ENCODE data around the gene SLFN11.
"Not testable (repeated sequence)": the region's sequence is repeated elsewhere in the genome, so short reads cannot be mapped to it uniquely, and the experiment has no call there.

Gene SLFN11
- total RNA-seq: 82.2 to 178 (median 139) reads per million in 4 experiments

- DNase-seq: peak; percentile 85
Observed at GRCh38 chr17:35373534-35373983, at the start of gene SLFN11. Gene SLFN11 (minus strand): TSS chr17:35373621. CDS start chr17:35363807, 9,814 bp downstream.

- DNase-seq: not testable (repeated sequence)
Observed at GRCh38 chr17:35421069-35421468, 47.6 kb upstream of the SLFN11 start.

GRCh38 chr17:35416659-35417058 lies 43.2 kb upstream of the SLFN11 start:
- DNase-seq: no peak

GRCh38 chr17:35414707-35415106 lies 41.3 kb upstream of the SLFN11 start:
- not testable (repeated sequence) for DNase-seq

GRCh38 chr17:35414247-35414646 lies 40.8 kb upstream of the SLFN11 start:
- no peak for DNase-seq

GRCh38 chr17:35407531-35407930 lies 34.1 kb upstream of the SLFN11 start:
- no peak for DNase-seq

GRCh38 chr17:35406568-35406967 lies 33.1 kb upstream of the SLFN11 start:
- DNase-seq: no peak

GRCh38 chr17:35404360-35404759 lies 30.9 kb upstream of the SLFN11 start:
- no peak for DNase-seq

GRCh38 chr17:35393783-35394182 lies 20.4 kb upstream of the SLFN11 start:
- not testable (repeated sequence) for DNase-seq

- DNase-seq: no peak
Observed at GRCh38 chr17:35390663-35391062, 17.2 kb upstream of the SLFN11 start.

GRCh38 chr17:35390156-35390555 lies 16.7 kb upstream of the SLFN11 start:
- no peak for DNase-seq

GRCh38 chr17:35387496-35387895 lies 14.1 kb upstream of the SLFN11 start:
- no peak for DNase-seq

GRCh38 chr17:35377706-35378105 lies 4.3 kb upstream of the SLFN11 start:
- DNase-seq: no peak

- no peak for DNase-seq
Observed at GRCh38 chr17:35377068-35377467, 3.6 kb upstream of the SLFN11 start.

- no peak for DNase-seq
Observed at GRCh38 chr17:35376245-35376644, 2.8 kb upstream of the SLFN11 start.

GRCh38 chr17:35374766-35375344 lies 1.4 kb upstream of the SLFN11 start:
- no peak for DNase-seq

GRCh38 chr17:35373984-35374765 lies 754 bp upstream of the SLFN11 start:
- peak; percentile 11 for DNase-seq

- peak; percentile 25 for DNase-seq
Observed at GRCh38 chr17:35372846-35373533, 431 bp downstream of the SLFN11 start.

GRCh38 chr17:35371934-35372333 lies 1.5 kb downstream of the SLFN11 start:
- no peak for DNase-seq

GRCh38 chr17:35368081-35368830 lies 5.2 kb downstream of the SLFN11 start:
- no peak for DNase-seq

GRCh38 chr17:35361027-35361426 lies 12.4 kb downstream of the SLFN11 start:
- no peak for DNase-seq

- DNase-seq: no peak
Observed at GRCh38 chr17:35359398-35359797, 14.0 kb downstream of the SLFN11 start.

- no peak for DNase-seq
Observed at GRCh38 chr17:35352284-35352683, 21.1 kb downstream of the SLFN11 start.
